ENCODE measurements around the gene ZNF318. TPM values are rescaled to one million over a fixed set of nuclear protein-coding genes. Genes with fewer than 3 reads are reported as not detected.
A peak's percentile ranks its signal among the peaks of the same experiment; 100 is the strongest.

Gene ZNF318
- total and polyA plus RNA-seq, 10 of the 15 experiments (the other 5 are each of a cell fraction or from before 2014, with no cell fraction given) = 3.4 to 79.8 (median 13.7) TPM

DNA sequence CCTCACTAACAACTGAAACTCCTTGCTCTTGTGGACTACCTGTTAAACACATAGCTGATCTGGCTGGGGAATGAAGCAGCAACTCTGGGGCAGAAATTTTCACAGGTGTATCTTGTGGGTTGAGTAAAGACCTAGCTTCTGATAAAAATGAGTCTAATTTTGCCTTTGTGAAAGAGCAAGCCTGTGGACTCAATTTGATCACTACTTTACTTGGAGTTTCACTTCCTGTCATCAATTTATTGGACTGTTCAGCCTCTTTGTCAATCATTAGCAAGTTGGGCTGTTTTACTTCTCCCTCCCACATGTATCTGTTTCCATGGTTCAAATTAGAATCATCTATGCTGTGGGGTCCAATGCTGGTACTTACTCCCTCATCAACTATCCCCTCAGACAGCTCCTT lies 31.2 kb downstream of the ZNF318 start (continued):
- TF ChIP-seq, protein P1, sequence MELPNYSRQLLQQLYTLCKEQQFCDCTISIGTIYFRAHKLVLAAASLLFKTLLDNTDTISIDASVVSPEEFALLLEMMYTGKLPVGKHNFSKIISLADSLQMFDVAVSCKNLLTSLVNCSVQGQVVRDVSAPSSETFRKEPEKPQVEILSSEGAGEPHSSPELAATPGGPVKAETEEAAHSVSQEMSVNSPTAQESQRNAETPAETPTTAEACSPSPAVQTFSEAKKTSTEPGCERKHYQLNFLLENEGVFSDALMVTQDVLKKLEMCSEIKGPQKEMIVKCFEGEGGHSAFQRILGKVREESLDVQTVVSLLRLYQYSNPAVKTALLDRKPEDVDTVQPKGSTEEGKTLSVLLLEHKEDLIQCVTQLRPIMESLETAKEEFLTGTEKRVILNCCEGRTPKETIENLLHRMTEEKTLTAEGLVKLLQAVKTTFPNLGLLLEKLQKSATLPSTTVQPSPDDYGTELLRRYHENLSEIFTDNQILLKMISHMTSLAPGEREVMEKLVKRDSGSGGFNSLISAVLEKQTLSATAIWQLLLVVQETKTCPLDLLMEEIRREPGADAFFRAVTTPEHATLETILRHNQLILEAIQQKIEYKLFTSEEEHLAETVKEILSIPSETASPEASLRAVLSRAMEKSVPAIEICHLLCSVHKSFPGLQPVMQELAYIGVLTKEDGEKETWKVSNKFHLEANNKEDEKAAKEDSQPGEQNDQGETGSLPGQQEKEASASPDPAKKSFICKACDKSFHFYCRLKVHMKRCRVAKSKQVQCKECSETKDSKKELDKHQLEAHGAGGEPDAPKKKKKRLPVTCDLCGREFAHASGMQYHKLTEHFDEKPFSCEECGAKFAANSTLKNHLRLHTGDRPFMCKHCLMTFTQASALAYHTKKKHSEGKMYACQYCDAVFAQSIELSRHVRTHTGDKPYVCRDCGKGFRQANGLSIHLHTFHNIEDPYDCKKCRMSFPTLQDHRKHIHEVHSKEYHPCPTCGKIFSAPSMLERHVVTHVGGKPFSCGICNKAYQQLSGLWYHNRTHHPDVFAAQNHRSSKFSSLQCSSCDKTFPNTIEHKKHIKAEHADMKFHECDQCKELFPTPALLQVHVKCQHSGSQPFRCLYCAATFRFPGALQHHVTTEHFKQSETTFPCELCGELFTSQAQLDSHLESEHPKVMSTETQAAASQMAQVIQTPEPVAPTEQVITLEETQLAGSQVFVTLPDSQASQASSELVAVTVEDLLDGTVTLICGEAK (IDR thresholded peaks at IDR 0.05; ENCODE audit: borderline replicate concordance) = no peak
- TF ChIP-seq POLR2AphosphoS2 (IDR thresholded peaks at IDR 0.05; ENCODE audit: low read depth, low read length) (no peak), RB1 (IDR thresholded peaks at IDR 0.05; ENCODE audit: borderline replicate concordance) (no peak), FOXK2 (IDR thresholded peaks at IDR 0.05) (no peak), JUNB (IDR thresholded peaks at IDR 0.05) (no peak), NFIC (IDR thresholded peaks at IDR 0.05; ENCODE audit: low read depth, low read length) (no peak), ZNF384 (IDR thresholded peaks at IDR 0.05; ENCODE audit: borderline replicate concordance, low read depth, low read length) (no peak), SMAD5 (IDR thresholded peaks at IDR 0.05; ENCODE audit: low read depth) (no peak), CBFB (IDR thresholded peaks at IDR 0.05; ENCODE audit: low read depth) (no peak), CHD4 (IDR thresholded peaks at IDR 0.05) (no peak), SPI1 (IDR thresholded peaks at IDR 0.05; ENCODE audit: borderline replicate concordance, insufficient read depth, low read depth, low read length) (peak; percentile 96), SREBF1 (IDR thresholded peaks at IDR 0.05; ENCODE audit: low read length) (no peak), NFXL1 (IDR thresholded peaks at IDR 0.05; ENCODE audit: borderline replicate concordance) (no peak), BMI1 (IDR thresholded peaks at IDR 0.05; ENCODE audit: borderline replicate concordance) (no peak), NBN (IDR thresholded peaks at IDR 0.05) (0 out of 2 replicates have a peak, but pooled peaks have one; percentile 42), YBX1 (IDR thresholded peaks at IDR 0.05) (no peak), ETV6 (conservative IDR thresholded peaks at IDR 0.05 in 1 of 2, IDR thresholded peaks at IDR 0.05 in 1 of 2; ENCODE audit: borderline replicate concordance in 1 of 2, low read depth in 1 of 2) (no peak)
- TF ChIP-seq, protein P2, sequence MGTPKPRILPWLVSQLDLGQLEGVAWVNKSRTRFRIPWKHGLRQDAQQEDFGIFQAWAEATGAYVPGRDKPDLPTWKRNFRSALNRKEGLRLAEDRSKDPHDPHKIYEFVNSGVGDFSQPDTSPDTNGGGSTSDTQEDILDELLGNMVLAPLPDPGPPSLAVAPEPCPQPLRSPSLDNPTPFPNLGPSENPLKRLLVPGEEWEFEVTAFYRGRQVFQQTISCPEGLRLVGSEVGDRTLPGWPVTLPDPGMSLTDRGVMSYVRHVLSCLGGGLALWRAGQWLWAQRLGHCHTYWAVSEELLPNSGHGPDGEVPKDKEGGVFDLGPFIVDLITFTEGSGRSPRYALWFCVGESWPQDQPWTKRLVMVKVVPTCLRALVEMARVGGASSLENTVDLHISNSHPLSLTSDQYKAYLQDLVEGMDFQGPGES (IDR thresholded peaks at IDR 0.05) = no peak
- TF ChIP-seq, protein P3, sequence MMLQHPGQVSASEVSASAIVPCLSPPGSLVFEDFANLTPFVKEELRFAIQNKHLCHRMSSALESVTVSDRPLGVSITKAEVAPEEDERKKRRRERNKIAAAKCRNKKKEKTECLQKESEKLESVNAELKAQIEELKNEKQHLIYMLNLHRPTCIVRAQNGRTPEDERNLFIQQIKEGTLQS (IDR thresholded peaks at IDR 0.05; ENCODE audit: borderline replicate concordance, extremely low read depth, low read depth, low read length) = no peak
- TF ChIP-seq, protein P4, sequence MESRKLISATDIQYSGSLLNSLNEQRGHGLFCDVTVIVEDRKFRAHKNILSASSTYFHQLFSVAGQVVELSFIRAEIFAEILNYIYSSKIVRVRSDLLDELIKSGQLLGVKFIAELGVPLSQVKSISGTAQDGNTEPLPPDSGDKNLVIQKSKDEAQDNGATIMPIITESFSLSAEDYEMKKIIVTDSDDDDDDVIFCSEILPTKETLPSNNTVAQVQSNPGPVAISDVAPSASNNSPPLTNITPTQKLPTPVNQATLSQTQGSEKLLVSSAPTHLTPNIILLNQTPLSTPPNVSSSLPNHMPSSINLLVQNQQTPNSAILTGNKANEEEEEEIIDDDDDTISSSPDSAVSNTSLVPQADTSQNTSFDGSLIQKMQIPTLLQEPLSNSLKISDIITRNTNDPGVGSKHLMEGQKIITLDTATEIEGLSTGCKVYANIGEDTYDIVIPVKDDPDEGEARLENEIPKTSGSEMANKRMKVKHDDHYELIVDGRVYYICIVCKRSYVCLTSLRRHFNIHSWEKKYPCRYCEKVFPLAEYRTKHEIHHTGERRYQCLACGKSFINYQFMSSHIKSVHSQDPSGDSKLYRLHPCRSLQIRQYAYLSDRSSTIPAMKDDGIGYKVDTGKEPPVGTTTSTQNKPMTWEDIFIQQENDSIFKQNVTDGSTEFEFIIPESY (IDR thresholded peaks at IDR 0.05) = no peak
- TF ChIP-seq, protein P5, sequence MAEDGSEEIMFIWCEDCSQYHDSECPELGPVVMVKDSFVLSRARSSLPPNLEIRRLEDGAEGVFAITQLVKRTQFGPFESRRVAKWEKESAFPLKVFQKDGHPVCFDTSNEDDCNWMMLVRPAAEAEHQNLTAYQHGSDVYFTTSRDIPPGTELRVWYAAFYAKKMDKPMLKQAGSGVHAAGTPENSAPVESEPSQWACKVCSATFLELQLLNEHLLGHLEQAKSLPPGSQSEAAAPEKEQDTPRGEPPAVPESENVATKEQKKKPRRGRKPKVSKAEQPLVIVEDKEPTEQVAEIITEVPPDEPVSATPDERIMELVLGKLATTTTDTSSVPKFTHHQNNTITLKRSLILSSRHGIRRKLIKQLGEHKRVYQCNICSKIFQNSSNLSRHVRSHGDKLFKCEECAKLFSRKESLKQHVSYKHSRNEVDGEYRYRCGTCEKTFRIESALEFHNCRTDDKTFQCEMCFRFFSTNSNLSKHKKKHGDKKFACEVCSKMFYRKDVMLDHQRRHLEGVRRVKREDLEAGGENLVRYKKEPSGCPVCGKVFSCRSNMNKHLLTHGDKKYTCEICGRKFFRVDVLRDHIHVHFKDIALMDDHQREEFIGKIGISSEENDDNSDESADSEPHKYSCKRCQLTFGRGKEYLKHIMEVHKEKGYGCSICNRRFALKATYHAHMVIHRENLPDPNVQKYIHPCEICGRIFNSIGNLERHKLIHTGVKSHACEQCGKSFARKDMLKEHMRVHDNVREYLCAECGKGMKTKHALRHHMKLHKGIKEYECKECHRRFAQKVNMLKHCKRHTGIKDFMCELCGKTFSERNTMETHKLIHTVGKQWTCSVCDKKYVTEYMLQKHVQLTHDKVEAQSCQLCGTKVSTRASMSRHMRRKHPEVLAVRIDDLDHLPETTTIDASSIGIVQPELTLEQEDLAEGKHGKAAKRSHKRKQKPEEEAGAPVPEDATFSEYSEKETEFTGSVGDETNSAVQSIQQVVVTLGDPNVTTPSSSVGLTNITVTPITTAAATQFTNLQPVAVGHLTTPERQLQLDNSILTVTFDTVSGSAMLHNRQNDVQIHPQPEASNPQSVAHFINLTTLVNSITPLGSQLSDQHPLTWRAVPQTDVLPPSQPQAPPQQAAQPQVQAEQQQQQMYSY (CRISPR knock-in tag; IDR thresholded peaks at IDR 0.05) = no peak
